ENCODE measurements around the gene UPP1. TPM values are rescaled to one million over a fixed set of nuclear protein-coding genes. Genes with fewer than 3 reads are reported as not detected.
A peak's percentile ranks its signal among the peaks of the same experiment; 100 is the strongest.

Gene UPP1
- total and polyA plus RNA-seq, 2 of the 13 experiments (the other 11 are each of a cell fraction or from before 2014, with no cell fraction given), result 5.7 to 9.8 TPM

- TF ChIP-seq, protein P1, sequence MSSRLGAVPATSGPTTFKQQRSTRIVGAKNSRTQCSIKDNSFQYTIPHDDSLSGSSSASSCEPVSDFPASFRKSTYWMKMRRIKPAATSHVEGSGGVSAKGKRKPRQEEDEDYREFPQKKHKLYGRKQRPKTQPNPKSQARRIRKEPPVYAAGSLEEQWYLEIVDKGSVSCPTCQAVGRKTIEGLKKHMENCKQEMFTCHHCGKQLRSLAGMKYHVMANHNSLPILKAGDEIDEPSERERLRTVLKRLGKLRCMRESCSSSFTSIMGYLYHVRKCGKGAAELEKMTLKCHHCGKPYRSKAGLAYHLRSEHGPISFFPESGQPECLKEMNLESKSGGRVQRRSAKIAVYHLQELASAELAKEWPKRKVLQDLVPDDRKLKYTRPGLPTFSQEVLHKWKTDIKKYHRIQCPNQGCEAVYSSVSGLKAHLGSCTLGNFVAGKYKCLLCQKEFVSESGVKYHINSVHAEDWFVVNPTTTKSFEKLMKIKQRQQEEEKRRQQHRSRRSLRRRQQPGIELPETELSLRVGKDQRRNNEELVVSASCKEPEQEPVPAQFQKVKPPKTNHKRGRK (CRISPR knock-in tag; IDR thresholded peaks at IDR 0.05), result 0 out of 2 replicates have a peak, but pooled peaks have one; percentile 30
- TF ChIP-seq BORCS8-MEF2B (CRISPR knock-in tag; IDR thresholded peaks at IDR 0.05) (no peak), PCBP2 (optimal IDR thresholded peaks at IDR 0.05; ENCODE audit: low read depth, low read length, poor library complexity, severe bottlenecking) (peak; percentile 74), ARNT (IDR thresholded peaks at IDR 0.05) (no peak)
- H3K79me2 ChIP-seq (ENCODE audit: insufficient read depth, low read length), result no peaks in the 10 kb centered on the region
- ChIA-PET CTCF (ENCODE audit: low intra/inter-chr PET ratio, low total read pairs) (no interaction called here), POLR2A (interaction anchor here (1.4 kb wide), 1 partner anchor 9 kb away, joined by 5 read pairs; no protein-coding TSS in a partner anchor)
- FAIRE-seq (no peak), DNase-seq (ENCODE audit: low spot score) (no peak), ATAC-seq (no peak)
- H2AFZ ChIP-seq (ENCODE audit: low read length), result no peak overlapping the region
- no peak overlapping the region for H3K27ac ChIP-seq (ENCODE audit: extremely low read length, insufficient read depth, low read length)
- H4K20me1 ChIP-seq (ENCODE audit: insufficient read depth, low read length), result no peaks in the 10 kb centered on the region
- H3K27me3 ChIP-seq (ENCODE audit: control insufficient read depth in 1 of 2, insufficient read depth in 2 of 2, low read length in 2 of 2), result no peaks in the 10 kb centered on the region
- intact Hi-C loops (cut with micrococcal nuclease; ENCODE audit: unreplicated experiment), result no loop called here
- H3K36me3 ChIP-seq (replicated peaks in 1 of 2; ENCODE audit: control insufficient read depth in 1 of 2, insufficient read depth in 2 of 2, low read length in 2 of 2), result no peaks in the 10 kb centered on the region
- in situ Hi-C loops (cut with HindIII; ENCODE audit: extremely low pct_ligation_motif_present, low pct_unique_long_range_greater_than_20kb), result no loop called here
- no peak overlapping the region for H3K4me2 ChIP-seq (ENCODE audit: low read depth, low read length)
- H3K9ac ChIP-seq (ENCODE audit: insufficient read depth, low read depth, low read length), result no peak overlapping the region
- no peaks in the 10 kb centered on the region for H3K9me3 ChIP-seq (ENCODE audit: low read length)
- H3K4me3 ChIP-seq (replicated peaks in 1 of 3; ENCODE audit: insufficient read depth in 1 of 3, low read depth in 2 of 3, low read length in 3 of 3), result no peak overlapping the region
- no TSS peak for BruUV-seq (replicated peaks)
- peaks cover 41% of the 10 kb centered on the region for H3K4me1 ChIP-seq (ENCODE audit: insufficient read depth, low read length)
Measured at GRCh38 chr7:48149058-48149457, 60.0 kb downstream of the UPP1 start.

DNA sequence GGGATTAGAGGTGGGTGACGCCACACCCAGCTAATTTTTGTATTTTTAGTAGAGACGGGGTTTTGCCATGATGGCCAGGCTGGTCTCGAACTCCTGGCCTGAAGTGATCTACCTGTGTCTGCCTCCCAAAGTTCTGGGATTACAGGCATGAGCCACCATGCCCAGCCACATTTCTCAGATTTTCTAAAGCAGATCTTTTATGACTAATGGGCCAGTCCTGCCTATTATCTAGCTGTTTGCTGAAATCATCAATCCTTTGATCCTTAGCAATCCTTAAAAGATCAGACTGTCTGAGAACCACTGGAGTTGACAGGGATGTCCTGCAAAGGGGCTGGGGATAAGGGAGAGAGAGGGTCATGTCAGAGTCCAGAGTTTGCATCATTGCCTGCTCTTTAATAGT is 61.0 kb downstream of the UPP1 start:
- no peak overlapping the region for H3K9ac ChIP-seq (ENCODE audit: insufficient read depth, low read depth, low read length)
- no peak for FAIRE-seq
- no peak for DNase-seq (ENCODE audit: low spot score)
- ChIA-PET POLR2A (interaction anchor here (1.8 kb wide), 1 partner anchor 10 kb away, joined by 5 read pairs; no protein-coding TSS in a partner anchor), CTCF (ENCODE audit: low intra/inter-chr PET ratio, low total read pairs) (no interaction called here)
- intact Hi-C loops (cut with micrococcal nuclease; ENCODE audit: unreplicated experiment), result no loop called here
- H3K27ac ChIP-seq (ENCODE audit: extremely low read length, insufficient read depth, low read length), result no peak overlapping the region
- no peak overlapping the region for H3K4me2 ChIP-seq (ENCODE audit: low read depth, low read length)
- H3K36me3 ChIP-seq (replicated peaks in 1 of 2; ENCODE audit: control insufficient read depth in 1 of 2, insufficient read depth in 2 of 2, low read length in 2 of 2), result no peaks in the 10 kb centered on the region
- H3K79me2 ChIP-seq (ENCODE audit: insufficient read depth, low read length), result no peaks in the 10 kb centered on the region
- no peaks in the 10 kb centered on the region for H3K9me3 ChIP-seq (ENCODE audit: low read length)
- WGBS (ENCODE audit: low lambda C conversion rate), result 75% methylated on average over 3 of the region's 3 CpGs
- H3K27me3 ChIP-seq (ENCODE audit: control insufficient read depth in 1 of 2, insufficient read depth in 2 of 2, low read length in 2 of 2), result no peaks in the 10 kb centered on the region
- no peak overlapping the region for H3K4me3 ChIP-seq (replicated peaks in 1 of 3; ENCODE audit: insufficient read depth in 1 of 3, low read depth in 2 of 3, low read length in 3 of 3)
- peaks cover 41% of the 10 kb centered on the region for H3K4me1 ChIP-seq (ENCODE audit: insufficient read depth, low read length)
- H4K20me1 ChIP-seq (ENCODE audit: insufficient read depth, low read length), result no peaks in the 10 kb centered on the region
- in situ Hi-C loops (cut with HindIII; ENCODE audit: extremely low pct_ligation_motif_present, low pct_unique_long_range_greater_than_20kb), result no loop called here
- no peak overlapping the region for H2AFZ ChIP-seq (ENCODE audit: low read length)
- BruUV-seq (replicated peaks), result no TSS peak
- no peak for ATAC-seq
- TF ChIP-seq CEBPG (CRISPR knock-in tag; IDR thresholded peaks at IDR 0.05) (no peak), HNF4A (CRISPR knock-in tag; IDR thresholded peaks at IDR 0.05) (no peak), MXI1 (IDR thresholded peaks at IDR 0.05; ENCODE audit: borderline replicate concordance, low read depth, low read length) (no peak), ZNF205 (CRISPR knock-in tag; IDR thresholded peaks at IDR 0.05) (no peak), SNRNP70 (IDR thresholded peaks at IDR 0.05; ENCODE audit: low read depth, low read length) (no peak), ZNF20 (CRISPR knock-in tag; IDR thresholded peaks at IDR 0.05) (no peak)
- TF ChIP-seq, protein P2, sequence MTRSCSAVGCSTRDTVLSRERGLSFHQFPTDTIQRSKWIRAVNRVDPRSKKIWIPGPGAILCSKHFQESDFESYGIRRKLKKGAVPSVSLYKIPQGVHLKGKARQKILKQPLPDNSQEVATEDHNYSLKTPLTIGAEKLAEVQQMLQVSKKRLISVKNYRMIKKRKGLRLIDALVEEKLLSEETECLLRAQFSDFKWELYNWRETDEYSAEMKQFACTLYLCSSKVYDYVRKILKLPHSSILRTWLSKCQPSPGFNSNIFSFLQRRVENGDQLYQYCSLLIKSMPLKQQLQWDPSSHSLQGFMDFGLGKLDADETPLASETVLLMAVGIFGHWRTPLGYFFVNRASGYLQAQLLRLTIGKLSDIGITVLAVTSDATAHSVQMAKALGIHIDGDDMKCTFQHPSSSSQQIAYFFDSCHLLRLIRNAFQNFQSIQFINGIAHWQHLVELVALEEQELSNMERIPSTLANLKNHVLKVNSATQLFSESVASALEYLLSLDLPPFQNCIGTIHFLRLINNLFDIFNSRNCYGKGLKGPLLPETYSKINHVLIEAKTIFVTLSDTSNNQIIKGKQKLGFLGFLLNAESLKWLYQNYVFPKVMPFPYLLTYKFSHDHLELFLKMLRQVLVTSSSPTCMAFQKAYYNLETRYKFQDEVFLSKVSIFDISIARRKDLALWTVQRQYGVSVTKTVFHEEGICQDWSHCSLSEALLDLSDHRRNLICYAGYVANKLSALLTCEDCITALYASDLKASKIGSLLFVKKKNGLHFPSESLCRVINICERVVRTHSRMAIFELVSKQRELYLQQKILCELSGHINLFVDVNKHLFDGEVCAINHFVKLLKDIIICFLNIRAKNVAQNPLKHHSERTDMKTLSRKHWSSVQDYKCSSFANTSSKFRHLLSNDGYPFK (CRISPR knock-in tag; IDR thresholded peaks at IDR 0.05; ENCODE audit: borderline replicate concordance), result no peak
- TF ChIP-seq, protein P3, sequence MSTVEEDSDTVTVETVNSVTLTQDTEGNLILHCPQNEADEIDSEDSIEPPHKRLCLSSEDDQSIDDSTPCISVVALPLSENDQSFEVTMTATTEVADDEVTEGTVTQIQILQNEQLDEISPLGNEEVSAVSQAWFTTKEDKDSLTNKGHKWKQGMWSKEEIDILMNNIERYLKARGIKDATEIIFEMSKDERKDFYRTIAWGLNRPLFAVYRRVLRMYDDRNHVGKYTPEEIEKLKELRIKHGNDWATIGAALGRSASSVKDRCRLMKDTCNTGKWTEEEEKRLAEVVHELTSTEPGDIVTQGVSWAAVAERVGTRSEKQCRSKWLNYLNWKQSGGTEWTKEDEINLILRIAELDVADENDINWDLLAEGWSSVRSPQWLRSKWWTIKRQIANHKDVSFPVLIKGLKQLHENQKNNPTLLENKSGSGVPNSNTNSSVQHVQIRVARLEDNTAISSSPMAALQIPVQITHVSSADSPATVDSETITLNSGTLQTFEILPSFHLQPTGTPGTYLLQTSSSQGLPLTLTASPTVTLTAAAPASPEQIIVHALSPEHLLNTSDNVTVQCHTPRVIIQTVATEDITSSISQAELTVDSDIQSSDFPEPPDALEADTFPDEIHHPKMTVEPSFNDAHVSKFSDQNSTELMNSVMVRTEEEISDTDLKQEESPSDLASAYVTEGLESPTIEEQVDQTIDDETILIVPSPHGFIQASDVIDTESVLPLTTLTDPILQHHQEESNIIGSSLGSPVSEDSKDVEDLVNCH (CRISPR knock-in tag; IDR thresholded peaks at IDR 0.05), result no peak

All from HepG2 (cell line).